Measurements from ENCODE around the gene ERVH48-1.
"Not testable (repeated sequence)": the region's sequence is repeated elsewhere in the genome, so short reads cannot be mapped to it uniquely, and the experiment has no call there.

The ERVH48-1 gene

DNA sequence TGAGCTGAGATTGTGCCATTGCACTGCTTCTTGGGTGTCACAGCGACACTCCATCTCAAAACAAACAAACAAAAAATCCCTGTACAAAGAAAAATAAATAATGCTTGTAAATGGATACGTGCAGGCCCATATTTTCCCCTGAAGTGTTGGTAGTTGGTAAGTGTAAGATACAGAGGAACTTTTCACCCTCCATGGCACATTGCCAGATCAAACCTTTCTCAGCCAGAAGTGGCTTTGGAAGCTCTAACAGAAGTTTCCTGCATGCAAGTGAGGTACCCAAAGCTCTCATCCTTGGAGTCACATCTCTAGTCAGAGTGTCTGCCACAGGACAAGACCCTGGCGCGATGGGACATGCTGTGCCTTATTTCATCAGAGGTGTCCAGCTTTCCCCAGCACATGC, 25.0 kb downstream of the ERVH48-1 start:
- no peak for DNase-seq

DNA sequence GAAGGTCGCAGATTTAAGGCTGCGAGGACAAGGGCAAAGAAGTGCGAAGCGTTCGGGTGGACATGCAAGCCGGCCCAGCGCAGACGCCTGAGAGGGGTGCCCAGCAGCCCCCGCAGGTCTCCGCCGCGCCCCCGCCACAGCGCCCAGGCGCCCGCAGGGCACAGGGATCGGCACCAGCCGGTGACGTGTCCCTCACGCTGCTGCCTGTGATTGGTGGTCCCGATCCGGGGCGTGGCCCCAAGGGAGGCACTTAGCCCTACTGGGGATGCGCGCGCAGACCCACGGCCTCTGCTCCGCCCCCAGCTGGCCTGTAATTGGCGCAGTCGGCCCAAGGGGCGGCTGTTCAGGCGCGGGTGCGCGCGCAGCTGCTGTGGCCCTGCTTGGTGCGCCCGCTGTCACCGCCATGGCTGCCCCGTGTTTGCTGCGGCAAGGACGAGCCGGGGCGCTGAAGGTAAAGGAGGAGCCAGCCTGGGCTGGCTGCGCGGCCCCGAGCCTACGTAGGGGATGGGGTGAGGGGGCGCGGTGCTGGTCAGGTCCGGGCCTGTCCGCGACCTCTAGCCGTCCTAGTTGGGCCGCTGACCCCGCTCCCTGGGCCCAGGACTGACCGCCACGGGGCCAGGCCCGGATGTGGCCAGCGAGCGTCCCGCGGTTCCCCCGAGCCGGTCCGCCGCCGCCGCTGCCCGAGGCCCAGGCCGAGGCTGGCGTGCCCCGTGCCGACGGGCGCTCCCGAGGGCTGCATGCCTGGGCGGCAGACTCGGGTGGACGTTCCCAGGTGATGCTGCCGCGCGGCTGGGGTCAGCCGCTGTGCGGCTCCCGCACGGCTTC, 32.3 kb downstream of the ERVH48-1 start, which contains the start of gene NDUFV3:
NDUFV3 (plus strand) TSS at position 379 of the 825 bp plus-strand sequence; CDS start at position 404, 25 bp downstream.
- peak; percentile 100 for DNase-seq

GRCh38 chr21:42892582-42892930, 32.9 kb downstream of the ERVH48-1 start:
- DNase-seq, result no peak

GRCh38 chr21:42887326-42887725, 38.1 kb downstream of the ERVH48-1 start:
- DNase-seq, result no peak

GRCh38 chr21:42883921-42884320, 41.5 kb downstream of the ERVH48-1 start:
- DNase-seq, result no peak

DNA sequence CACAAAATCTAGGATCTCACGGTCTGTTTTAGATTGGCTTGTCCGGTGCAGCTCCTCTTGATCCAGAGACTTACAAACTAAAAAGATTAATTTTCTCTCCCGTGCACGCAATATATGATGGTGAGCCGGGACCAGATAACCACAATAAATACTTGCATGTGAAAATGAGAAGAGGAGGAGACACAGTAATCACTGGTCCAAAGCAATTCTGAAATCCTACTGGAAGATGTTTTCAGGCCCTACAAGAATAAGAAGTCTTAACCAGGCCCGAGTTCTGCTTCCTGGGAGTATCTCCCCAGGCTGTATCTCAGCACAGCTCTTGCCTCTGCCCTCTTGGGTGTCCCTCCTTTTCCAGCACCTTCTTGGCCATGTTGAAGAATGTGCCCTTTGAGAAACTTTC, 45.1 kb downstream of the ERVH48-1 start:
- DNase-seq, result no peak

DNA sequence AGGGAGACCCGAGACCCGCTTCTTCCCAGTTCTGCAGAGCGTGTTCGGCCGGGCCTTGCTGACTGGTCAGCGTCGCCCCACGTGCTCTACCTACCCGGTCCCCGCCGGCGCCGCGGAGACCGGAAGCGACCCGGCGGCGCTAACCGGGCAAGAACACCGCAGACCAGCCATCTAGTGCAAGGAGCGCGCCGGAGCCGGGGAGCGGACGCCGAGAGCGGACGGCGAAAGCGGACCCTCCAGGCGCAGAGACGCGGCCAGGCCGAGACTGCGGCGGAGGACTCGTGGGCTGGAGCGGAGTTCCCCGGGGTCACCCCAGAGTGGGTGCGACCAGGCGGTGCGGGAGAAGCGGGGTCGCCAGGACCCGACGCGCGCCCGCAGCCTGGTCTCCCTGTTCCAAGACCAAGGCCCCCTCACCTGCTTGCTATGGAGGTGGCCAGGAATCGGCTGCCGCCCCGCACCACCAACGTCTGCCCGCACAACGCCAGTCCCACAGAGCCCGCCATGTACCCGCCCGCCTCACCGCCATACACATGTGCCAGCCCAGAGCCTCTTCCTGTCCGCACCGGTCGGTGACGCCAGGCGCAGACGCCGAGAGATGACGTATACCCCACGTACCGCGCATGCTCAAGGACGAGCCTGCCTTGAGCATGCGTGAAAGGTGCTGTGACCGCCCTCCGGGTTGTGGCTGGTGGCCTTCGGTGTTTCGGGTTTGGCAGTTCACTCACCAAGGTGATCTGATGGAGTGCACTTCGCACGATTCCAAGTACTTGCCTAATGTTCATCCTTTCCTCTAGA, 46.2 kb downstream of the ERVH48-1 start, which contains the start of gene WDR4:
WDR4 (minus strand) TSS at position 547 of the 795 bp plus-strand sequence; CDS start at position 503, 44 bp downstream.
- peak; percentile 99 for DNase-seq

- DNase-seq, result peak; percentile 1
Measured at GRCh38 chr21:42878678-42878992, 46.8 kb downstream of the ERVH48-1 start.

DNA sequence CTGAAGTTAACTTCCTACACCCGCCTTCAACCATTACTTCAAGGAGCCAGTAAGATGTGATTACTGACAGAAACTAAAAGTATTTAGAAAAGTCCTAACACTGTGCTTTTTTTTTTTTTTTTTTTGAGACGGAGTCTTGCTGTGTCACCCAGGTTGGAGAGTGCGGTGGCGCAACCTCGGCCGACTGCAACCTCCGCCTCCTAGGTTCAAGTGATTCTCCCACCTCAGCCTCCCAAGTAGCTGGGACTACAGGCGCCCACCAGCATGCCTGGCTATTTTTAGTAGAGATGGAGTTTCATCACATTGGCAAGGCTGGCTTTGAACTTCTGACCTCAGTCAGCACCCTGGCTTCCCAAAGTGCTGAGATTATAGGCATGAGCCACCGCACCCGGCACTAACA, 49.6 kb downstream of the ERVH48-1 start:
- DNase-seq, result not testable (repeated sequence)

- no peak for DNase-seq
Measured at GRCh38 chr21:42873096-42873495, 52.3 kb downstream of the ERVH48-1 start.

DNA sequence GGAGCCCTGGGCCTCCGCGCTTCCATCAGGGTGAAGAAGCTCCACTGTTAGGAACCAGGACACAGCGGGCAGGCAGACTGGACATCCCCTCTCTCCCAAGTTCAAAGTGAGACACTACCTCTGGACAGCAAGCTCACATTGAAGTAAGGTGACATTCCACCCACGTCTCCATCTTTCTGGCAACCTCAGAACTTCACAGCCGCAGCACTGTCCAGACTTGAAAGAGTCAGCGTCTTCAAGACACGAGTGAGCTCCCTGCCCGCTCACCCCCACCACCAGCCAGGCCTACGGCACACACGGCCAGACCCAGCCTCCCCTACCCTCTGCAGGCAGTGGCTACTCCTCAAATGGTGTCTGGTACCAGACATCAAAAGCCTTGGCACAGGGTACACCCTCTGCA, 57.2 kb downstream of the ERVH48-1 start:
- no peak for DNase-seq

Data from CD4-positive, alpha-beta T cell treated with Interleukin-21 for 1 hour (primary cell).